Measurements from ENCODE around the gene IL11.

The IL11 gene

DNA sequence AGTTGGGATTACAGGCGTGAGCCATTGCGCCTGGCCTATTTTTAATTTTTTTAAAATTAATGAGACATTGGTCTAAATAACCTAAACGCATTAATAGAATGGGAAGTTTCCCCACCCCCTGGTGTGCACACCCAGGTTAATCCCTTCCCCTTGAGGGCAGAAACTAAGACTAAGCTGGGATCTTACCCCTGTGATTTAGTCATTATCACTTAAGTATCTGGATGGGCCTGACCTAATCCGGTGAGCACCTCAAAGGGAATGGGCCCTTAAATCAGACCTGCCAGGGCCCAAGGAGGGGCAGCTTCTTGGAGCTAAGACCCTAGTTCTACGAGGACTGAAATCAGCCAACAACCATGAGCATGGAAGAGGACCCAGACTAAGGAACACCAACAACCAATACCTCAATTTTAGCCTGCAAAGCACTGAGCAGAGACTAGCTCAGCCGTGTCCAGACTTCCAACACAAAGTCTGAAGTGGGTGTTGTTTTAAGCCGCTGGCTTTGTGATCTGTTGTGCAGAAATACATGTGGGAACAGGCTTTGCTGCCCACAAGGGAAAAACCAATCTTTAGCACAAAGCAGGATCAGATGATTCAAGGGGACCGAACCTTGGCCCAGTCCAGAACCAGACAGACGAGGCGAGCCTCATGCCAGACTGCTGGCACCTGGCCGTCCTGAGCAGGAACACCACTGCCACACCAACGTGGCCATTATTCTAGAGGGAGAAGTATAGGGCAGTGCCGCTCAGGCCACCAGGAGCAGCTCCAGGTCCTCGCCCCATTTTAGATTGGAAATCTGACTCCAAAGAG is 30.2 kb upstream of the IL11 start:
- TF ChIP-seq TAF1 (IDR thresholded peaks at IDR 0.05; ENCODE audit: borderline replicate concordance, insufficient read depth, low read length) (no peak), SIN3A (IDR thresholded peaks at IDR 0.05; ENCODE audit: borderline replicate concordance, insufficient read depth, low read length) (no peak), REST (IDR thresholded peaks at IDR 0.05; ENCODE audit: insufficient read depth in 1 of 2, low read depth in 2 of 2, low read length in 2 of 2) (no peak), FOXP2 (optimal IDR thresholded peaks at IDR 0.05; ENCODE audit: borderline replicate concordance, extremely low read depth, extremely low read length, insufficient read depth) (no peak), POLR2AphosphoS5 (IDR thresholded peaks at IDR 0.05; ENCODE audit: low read depth, low read length) (no peak)

- TF ChIP-seq POLR2AphosphoS5 (IDR thresholded peaks at IDR 0.05; ENCODE audit: low read depth, low read length), result no peak
- TF ChIP-seq TAF1 (IDR thresholded peaks at IDR 0.05; ENCODE audit: borderline replicate concordance, insufficient read depth, low read length), result no peak
Observed at GRCh38 chr19:55398200-55398925, 28.1 kb upstream of the IL11 start.

- TF ChIP-seq SIN3A (IDR thresholded peaks at IDR 0.05; ENCODE audit: borderline replicate concordance, insufficient read depth, low read length), result no peak
- no peak for TF ChIP-seq FOXP2 (optimal IDR thresholded peaks at IDR 0.05; ENCODE audit: borderline replicate concordance, extremely low read depth, extremely low read length, insufficient read depth)
- no peak for TF ChIP-seq POLR2AphosphoS5 (IDR thresholded peaks at IDR 0.05; ENCODE audit: low read depth, low read length)
- TF ChIP-seq TAF1 (IDR thresholded peaks at IDR 0.05; ENCODE audit: borderline replicate concordance, insufficient read depth, low read length), result no peak
- TF ChIP-seq REST (IDR thresholded peaks at IDR 0.05; ENCODE audit: insufficient read depth in 1 of 2, low read depth in 2 of 2, low read length in 2 of 2), result no peak
Observed at GRCh38 chr19:55392820-55393761, 22.8 kb upstream of the IL11 start.

DNA sequence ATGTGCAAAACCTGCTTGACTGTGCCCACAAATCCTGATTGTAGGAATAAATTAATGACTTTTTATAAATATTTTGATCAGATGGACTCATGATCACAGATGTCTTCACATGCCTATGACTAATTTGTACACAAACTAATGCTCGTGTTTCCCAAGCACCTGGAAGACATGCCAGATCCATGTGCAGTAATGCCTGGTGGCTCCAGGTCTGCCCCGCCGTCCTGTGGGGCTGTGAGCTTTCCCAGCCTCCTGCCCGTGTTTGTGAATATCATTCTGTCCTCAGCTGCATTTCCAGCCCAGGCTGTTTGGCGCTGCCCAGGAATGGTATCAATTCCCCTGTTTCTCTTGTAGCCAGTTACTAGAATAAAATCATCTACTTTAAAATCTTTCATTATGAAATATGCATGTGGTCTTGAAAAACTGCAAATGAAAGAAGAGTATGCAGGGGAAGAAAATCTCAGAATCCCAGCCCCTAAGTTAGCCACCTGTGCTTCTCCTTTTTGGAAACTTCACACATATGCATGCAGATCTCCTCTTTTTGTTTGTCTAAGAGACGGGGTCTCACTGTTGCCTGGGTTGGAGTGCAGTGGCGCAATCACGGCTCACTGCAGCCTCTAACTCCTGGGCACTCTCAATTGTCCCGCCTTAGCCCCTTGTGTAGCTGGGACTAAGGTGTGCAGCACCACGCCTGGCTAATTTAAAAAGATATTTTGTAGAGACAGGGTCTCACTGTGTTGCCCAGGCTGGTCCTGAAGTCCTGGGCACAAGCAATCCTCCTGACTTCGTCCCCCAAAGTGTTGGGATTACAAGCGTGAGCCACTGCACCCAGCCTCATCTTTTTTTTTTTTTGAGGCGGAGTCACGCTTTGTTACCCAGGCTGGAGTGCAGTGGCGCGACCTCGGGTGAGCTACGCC is 21.7 kb upstream of the IL11 start:
- TF ChIP-seq SIN3A (IDR thresholded peaks at IDR 0.05; ENCODE audit: borderline replicate concordance, insufficient read depth, low read length) (no peak), TAF1 (IDR thresholded peaks at IDR 0.05; ENCODE audit: borderline replicate concordance, insufficient read depth, low read length) (no peak), POLR2AphosphoS5 (IDR thresholded peaks at IDR 0.05; ENCODE audit: low read depth, low read length) (no peak; the same call in 1 of the 2 replicates), FOXP2 (optimal IDR thresholded peaks at IDR 0.05; ENCODE audit: borderline replicate concordance, extremely low read depth, extremely low read length, insufficient read depth) (no peak), REST (IDR thresholded peaks at IDR 0.05; ENCODE audit: insufficient read depth in 1 of 2, low read depth in 2 of 2, low read length in 2 of 2) (no peak)
